ENCODE results near the gene ANXA9. TPM values are rescaled to one million over a fixed set of nuclear protein-coding genes. Genes with fewer than 3 reads are reported as not detected.

The ANXA9 gene
- total RNA-seq, 1 donor, result 0.10 TPM

GRCh38 chr1:151036356-151036755, 54.3 kb downstream of the ANXA9 start, which contains the start of gene BNIPL:
Gene BNIPL, plus strand, starts transcription at chr1:151036586. Its CDS starts 140 bp downstream, at chr1:151036726.
- no peaks in the 10 kb centered on the region for H3K9me3 ChIP-seq (ENCODE audit: low read depth, low read length)
- no peaks in the 10 kb centered on the region for H3K27me3 ChIP-seq (ENCODE audit: insufficient read depth, low read length)
- H3K4me1 ChIP-seq (ENCODE audit: insufficient read depth, low read length), result no peaks in the 10 kb centered on the region
- H3K4me3 ChIP-seq (ENCODE audit: low read length), result no peak within 1 kb of the TSS

- H3K9me3 ChIP-seq (ENCODE audit: low read depth, low read length), result no peaks in the 10 kb centered on the region
- H3K4me3 ChIP-seq (ENCODE audit: low read length), result no peak overlapping the region
- no peaks in the 10 kb centered on the region for H3K27me3 ChIP-seq (ENCODE audit: insufficient read depth, low read length)
- H3K4me1 ChIP-seq (ENCODE audit: insufficient read depth, low read length), result no peaks in the 10 kb centered on the region
Observed at GRCh38 chr1:151037032-151037431, 54.9 kb downstream of the ANXA9 start.

GRCh38 chr1:151039521-151039920, 57.4 kb downstream of the ANXA9 start:
- Histone ChIP-seq H3K4me3 (ENCODE audit: low read length) (no peak overlapping the region), H3K27me3 (ENCODE audit: insufficient read depth, low read length) (no peaks in the 10 kb centered on the region), H3K4me1 (ENCODE audit: insufficient read depth, low read length) (no peaks in the 10 kb centered on the region), H3K9me3 (ENCODE audit: low read depth, low read length) (no peaks in the 10 kb centered on the region)

GRCh38 chr1:151043163-151043562, 61.1 kb downstream of the ANXA9 start:
- H3K27me3 ChIP-seq (ENCODE audit: insufficient read depth, low read length), result no peaks in the 10 kb centered on the region
- peaks cover 15% of the 10 kb centered on the region for H3K4me1 ChIP-seq (ENCODE audit: insufficient read depth, low read length)
- no peaks in the 10 kb centered on the region for H3K9me3 ChIP-seq (ENCODE audit: low read depth, low read length)
- no peak overlapping the region for H3K4me3 ChIP-seq (ENCODE audit: low read length)

Other genes starting within 250 kb of the ANXA9 start
- 1,898 TPM for gene CTSS, start 216.5 kb upstream of the ANXA9 start, total RNA-seq
- 8.1 TPM for gene CTSK, start 174.0 kb upstream of the ANXA9 start, total RNA-seq
- 38.5 TPM for gene ARNT, start 105.7 kb upstream of the ANXA9 start, total RNA-seq
- not detected for gene CTXND2, start 95.2 kb upstream of the ANXA9 start, total RNA-seq
- gene SETDB1, start 55.9 kb upstream of the ANXA9 start, total RNA-seq, result 47.3 TPM
- 84.8 TPM for gene CERS2, start 7.5 kb upstream of the ANXA9 start, total RNA-seq
- 14.4 TPM for gene MINDY1, start 24.6 kb downstream of the ANXA9 start, total RNA-seq
- gene PRUNE1, start 26.2 kb downstream of the ANXA9 start, total RNA-seq, result 18.2 TPM
- 0.10 TPM for gene BNIPL, start 54.3 kb downstream of the ANXA9 start, total RNA-seq
- 0.31 TPM for gene C1orf56, start 65.5 kb downstream of the ANXA9 start, total RNA-seq
- gene CDC42SE1, start 77.3 kb downstream of the ANXA9 start, total RNA-seq, result 250 TPM
- gene MLLT11, start 78.1 kb downstream of the ANXA9 start, total RNA-seq, result 4.6 TPM
- gene GABPB2, start 88.5 kb downstream of the ANXA9 start, total RNA-seq, result 22.0 TPM
- gene SEMA6C, start 164.3 kb downstream of the ANXA9 start, total RNA-seq, result 0.52 TPM
- gene TNFAIP8L2, start 174.4 kb downstream of the ANXA9 start, total RNA-seq, result 4.6 TPM
- gene LYSMD1, start 183.6 kb downstream of the ANXA9 start, total RNA-seq, result 1.3 TPM
- gene SCNM1, start 183.9 kb downstream of the ANXA9 start, total RNA-seq, result 41.6 TPM
- not detected for gene TMOD4, start 193.7 kb downstream of the ANXA9 start, total RNA-seq
- gene VPS72, start 207.9 kb downstream of the ANXA9 start, total RNA-seq, result 9.9 TPM
- 46.7 TPM for gene PIP5K1A, start 216.3 kb downstream of the ANXA9 start, total RNA-seq

Data from mononuclear cell (primary cell).